Effector memory CD8-positive, alpha-beta T cell (primary cell): ENCODE data around the gene SPSB2.
"Not testable (repeated sequence)": the region's sequence is repeated elsewhere in the genome, so short reads cannot be mapped to it uniquely, and the experiment has no call there.

ENCODE experiments used
- ATAC-seq: fragments of 150-1000 bp; cut with Tn5 transposase; replicated peaks from 2 replicates; pipeline ENCODE4 v1.10.0; 2021; ENCODE audit warnings: mild to moderate bottlenecking, moderate library complexity
- DNase-seq, 3 experiments: peaks; one replicate each; pipeline ENCODE4 v3.0.0; 2021
- H3K27ac Mint-ChIP-seq, 2 donors: one replicate each; pipeline ENCODE4 v1.8.0; 2022; ENCODE audit warnings: mild to moderate bottlenecking in 2 of 2, mixed read lengths in 2 of 2, moderate library complexity in 2 of 2
- H3K27me3 Mint-ChIP-seq, 2 donors: one replicate each; pipeline ENCODE4 v1.8.0; 2022; ENCODE audit warnings: mixed read lengths in 2 of 2
- H3K36me3 Mint-ChIP-seq: one replicate; pipeline ENCODE4 v1.8.0; 2022; ENCODE audit warnings: mild to moderate bottlenecking, moderate library complexity, mixed read lengths; ENCODE audit not compliant: insufficient read depth
- H3K4me1 Mint-ChIP-seq, 2 donors: one replicate each; pipeline ENCODE4 v1.8.0; 2022; ENCODE audit warnings: low read depth in 2 of 2, mixed read lengths in 2 of 2
- H3K4me3 Mint-ChIP-seq, 2 donors: one replicate each; pipeline ENCODE4 v1.8.0; 2022; ENCODE audit warnings: mild to moderate bottlenecking in 2 of 2, mixed read lengths in 2 of 2, moderate library complexity in 2 of 2
- H3K9me3 Mint-ChIP-seq, 2 donors: one replicate each; pipeline ENCODE4 v1.8.0; 2022; ENCODE audit warnings: mixed read lengths in 2 of 2

The SPSB2 gene

GRCh38 chr12:6890789-6891645 lies 17.9 kb upstream of the SPSB2 start:
- H3K36me3 Mint-ChIP-seq = no peaks in the 10 kb centered on the region
- no peaks in the 10 kb centered on the region for H3K27me3 Mint-ChIP-seq
- H3K9me3 Mint-ChIP-seq = no peaks in the 10 kb centered on the region
- ATAC-seq (peak; percentile 95), DNase-seq (peak; percentile 97 to 99 (median 99))
- peak overlapping the region; percentile 80 to 89 for H3K4me3 Mint-ChIP-seq
- peaks cover 0 to 11% of the 10 kb centered on the region in 2 donors for H3K4me1 Mint-ChIP-seq
- peak overlapping the region; percentile 94 to 96 for H3K27ac Mint-ChIP-seq

- H3K36me3 Mint-ChIP-seq, H3K9me3 Mint-ChIP-seq, ATAC-seq, DNase-seq, H3K27me3 Mint-ChIP-seq: not testable (repeated sequence)
- Mint-ChIP-seq H3K4me3 (peak overlapping the region; percentile 80 to 89), H3K27ac (peak overlapping the region in 1 of 2 donors; percentile 96), H3K4me1 (peaks cover 0 to 11% of the 10 kb centered on the region in 2 donors)
Observed at GRCh38 chr12:6889775-6890573, 16.9 kb upstream of the SPSB2 start.

- H3K27ac Mint-ChIP-seq, DNase-seq, H3K36me3 Mint-ChIP-seq, H3K9me3 Mint-ChIP-seq, H3K27me3 Mint-ChIP-seq, ATAC-seq, H3K4me3 Mint-ChIP-seq: not testable (repeated sequence)
- H3K4me1 Mint-ChIP-seq = peaks cover 0 to 11% of the 10 kb centered on the region in 2 donors
Observed at GRCh38 chr12:6888794-6889193, 15.7 kb upstream of the SPSB2 start.

- no peak for ATAC-seq
- no peak overlapping the region for H3K27ac Mint-ChIP-seq
- peaks cover 0 to 11% of the 10 kb centered on the region in 2 donors for H3K4me1 Mint-ChIP-seq
- no peak for DNase-seq
- no peaks in the 10 kb centered on the region for H3K36me3 Mint-ChIP-seq
- no peak overlapping the region for H3K4me3 Mint-ChIP-seq
- H3K9me3 Mint-ChIP-seq = no peaks in the 10 kb centered on the region
- no peaks in the 10 kb centered on the region for H3K27me3 Mint-ChIP-seq
Observed at GRCh38 chr12:6888360-6888759, 15.3 kb upstream of the SPSB2 start.

- Mint-ChIP-seq H3K27ac (no peak overlapping the region), H3K27me3 (no peaks in the 10 kb centered on the region), H3K9me3 (no peaks in the 10 kb centered on the region), H3K4me3 (no peak overlapping the region), H3K4me1 (peaks cover 0 to 11% of the 10 kb centered on the region in 2 donors), H3K36me3 (no peaks in the 10 kb centered on the region)
- ATAC-seq (no peak), DNase-seq (no peak)
Observed at GRCh38 chr12:6887460-6887859, 14.4 kb upstream of the SPSB2 start.

GRCh38 chr12:6886206-6886999 lies 13.3 kb upstream of the SPSB2 start:
- H3K4me3 Mint-ChIP-seq, H3K36me3 Mint-ChIP-seq, H3K27ac Mint-ChIP-seq, ATAC-seq, H3K27me3 Mint-ChIP-seq, DNase-seq, H3K4me1 Mint-ChIP-seq, H3K9me3 Mint-ChIP-seq: not testable (repeated sequence)

- Mint-ChIP-seq H3K27me3 (no peaks in the 10 kb centered on the region), H3K27ac (no peak overlapping the region), H3K4me1 (no peaks in the 10 kb centered on the region), H3K4me3 (no peak overlapping the region), H3K9me3 (no peaks in the 10 kb centered on the region), H3K36me3 (no peaks in the 10 kb centered on the region)
- DNase-seq (no peak), ATAC-seq (no peak)
Observed at GRCh38 chr12:6884539-6884938, 11.4 kb upstream of the SPSB2 start.

- ATAC-seq (no peak), DNase-seq (no peak)
- Mint-ChIP-seq H3K9me3 (no peaks in the 10 kb centered on the region), H3K27ac (no peak overlapping the region), H3K4me1 (no peaks in the 10 kb centered on the region), H3K36me3 (no peaks in the 10 kb centered on the region), H3K4me3 (no peak overlapping the region), H3K27me3 (no peaks in the 10 kb centered on the region)
Observed at GRCh38 chr12:6883683-6884082, 10.6 kb upstream of the SPSB2 start.

GRCh38 chr12:6883252-6883651 lies 10.1 kb upstream of the SPSB2 start:
- no peak for DNase-seq
- H3K27me3 Mint-ChIP-seq = no peaks in the 10 kb centered on the region
- H3K27ac Mint-ChIP-seq = no peak overlapping the region
- no peaks in the 10 kb centered on the region for H3K9me3 Mint-ChIP-seq
- no peak overlapping the region for H3K4me3 Mint-ChIP-seq
- no peaks in the 10 kb centered on the region for H3K4me1 Mint-ChIP-seq
- H3K36me3 Mint-ChIP-seq = no peaks in the 10 kb centered on the region
- ATAC-seq = no peak

GRCh38 chr12:6879824-6880223 lies 6.7 kb upstream of the SPSB2 start:
- not testable (repeated sequence) for ATAC-seq, H3K27ac Mint-ChIP-seq, H3K4me1 Mint-ChIP-seq, H3K9me3 Mint-ChIP-seq, H3K4me3 Mint-ChIP-seq, H3K27me3 Mint-ChIP-seq, H3K36me3 Mint-ChIP-seq, DNase-seq

- DNase-seq, H3K9me3 Mint-ChIP-seq, ATAC-seq, H3K27me3 Mint-ChIP-seq: not testable (repeated sequence)
- Mint-ChIP-seq H3K27ac (peak overlapping the region; percentile 23 to 95), H3K4me1 (peaks cover 35 to 38% of the 10 kb centered on the region in 2 donors), H3K4me3 (peak overlapping the region; percentile 94 to 95), H3K36me3 (peaks cover 31% of the 10 kb centered on the region)
Observed at GRCh38 chr12:6874015-6874368, 889 bp upstream of the SPSB2 start.

GRCh38 chr12:6872073-6873048 lies 742 bp downstream of the SPSB2 start:
- DNase-seq (peak; percentile 83 to 90 (median 88)), ATAC-seq (peak; percentile 42)
- H3K27ac Mint-ChIP-seq = peak overlapping the region; percentile 92 to 95
- peaks cover 45 to 48% of the 10 kb centered on the region in 2 donors for H3K4me1 Mint-ChIP-seq
- H3K9me3 Mint-ChIP-seq = no peaks in the 10 kb centered on the region
- H3K36me3 Mint-ChIP-seq = peaks cover 43% of the 10 kb centered on the region
- peak overlapping the region; percentile 94 to 95 for H3K4me3 Mint-ChIP-seq
- no peaks in the 10 kb centered on the region for H3K27me3 Mint-ChIP-seq
